MG63 (cell line): ENCODE data around the gene COL9A3. TPM values are rescaled to one million over a fixed set of nuclear protein-coding genes. Genes with fewer than 3 reads are reported as not detected.

Experiments
- DNase-seq: peaks from one replicate; pipeline ENCODE4 v3.0.0-alpha.2; 2020
- H3K27me3 ChIP-seq: fragments of 250-450 bp; sonication (Bioruptor Pico); 2 replicates; pipeline ENCODE4 v1.5.1; 2020; ENCODE audit warnings: mild to moderate bottlenecking, moderate library complexity
- H3K36me3 ChIP-seq: fragments of 250-450 bp; sonication (Bioruptor Pico); 2 replicates; pipeline ENCODE4 v1.5.1; 2020; ENCODE audit warnings: mild to moderate bottlenecking, moderate library complexity
- H3K4me3 ChIP-seq: fragments of 250-450 bp; sonication (Bioruptor Pico); 2 replicates; pipeline ENCODE4 v1.5.1; 2020; ENCODE audit warnings: mild to moderate bottlenecking, moderate library complexity
- H3K9me3 ChIP-seq: fragments of 250-450 bp; sonication (Bioruptor Pico); 2 replicates; pipeline ENCODE4 v1.5.1; 2020; ENCODE audit warnings: mild to moderate bottlenecking, moderate library complexity
- total RNA-seq: library from RNA; depleted of rRNA; stranded (reverse); fragments of >200 nt; shearing (Covaris generic); gene quantifications from 2 replicates; pipeline ENCODE4 v1.2.3, GENCODE V29; 2014; ENCODE audit warnings: low replicate concordance

COL9A3 gene
- total RNA-seq, 1 experiment from 2014 or later: 2.8 TPM

DNA sequence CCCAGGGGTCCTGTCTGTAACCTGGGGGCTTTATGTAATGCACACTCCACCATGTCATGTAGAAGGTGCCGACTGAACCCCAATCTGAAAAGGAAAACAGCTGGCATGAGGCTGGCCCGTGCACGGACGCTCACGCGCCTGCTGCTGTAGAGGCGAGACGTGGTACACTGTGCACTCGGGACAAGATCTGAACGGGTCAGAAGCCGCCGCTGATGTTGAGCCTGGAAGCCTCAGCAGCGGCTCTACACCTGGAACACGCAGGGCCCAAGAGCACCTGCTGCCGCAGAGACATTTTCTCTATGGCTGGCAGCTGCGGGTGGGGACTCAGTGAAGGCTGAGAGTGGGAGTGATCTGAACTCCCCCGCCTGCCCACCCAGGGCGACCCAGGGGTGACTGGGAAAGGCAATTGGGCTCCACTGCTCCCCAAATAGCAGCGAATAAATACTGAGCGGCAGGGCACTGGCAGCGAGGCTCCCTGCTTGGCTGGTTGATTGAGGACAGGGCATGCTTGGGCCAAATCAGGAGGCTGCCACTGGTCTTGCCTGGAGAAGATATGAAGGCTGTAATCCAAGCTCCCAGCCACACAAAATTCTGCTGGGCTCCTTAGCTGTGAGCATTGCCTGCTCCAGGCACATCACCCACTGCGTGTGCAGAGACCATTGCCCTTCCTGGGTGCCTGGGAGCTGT, 14.7 kb upstream of the COL9A3 start:
- no peak for DNase-seq
- Histone ChIP-seq H3K36me3 (peaks cover 60% of the 10 kb centered on the region), H3K4me3 (no peak overlapping the region), H3K9me3 (no peaks in the 10 kb centered on the region), H3K27me3 (no peaks in the 10 kb centered on the region)

DNA sequence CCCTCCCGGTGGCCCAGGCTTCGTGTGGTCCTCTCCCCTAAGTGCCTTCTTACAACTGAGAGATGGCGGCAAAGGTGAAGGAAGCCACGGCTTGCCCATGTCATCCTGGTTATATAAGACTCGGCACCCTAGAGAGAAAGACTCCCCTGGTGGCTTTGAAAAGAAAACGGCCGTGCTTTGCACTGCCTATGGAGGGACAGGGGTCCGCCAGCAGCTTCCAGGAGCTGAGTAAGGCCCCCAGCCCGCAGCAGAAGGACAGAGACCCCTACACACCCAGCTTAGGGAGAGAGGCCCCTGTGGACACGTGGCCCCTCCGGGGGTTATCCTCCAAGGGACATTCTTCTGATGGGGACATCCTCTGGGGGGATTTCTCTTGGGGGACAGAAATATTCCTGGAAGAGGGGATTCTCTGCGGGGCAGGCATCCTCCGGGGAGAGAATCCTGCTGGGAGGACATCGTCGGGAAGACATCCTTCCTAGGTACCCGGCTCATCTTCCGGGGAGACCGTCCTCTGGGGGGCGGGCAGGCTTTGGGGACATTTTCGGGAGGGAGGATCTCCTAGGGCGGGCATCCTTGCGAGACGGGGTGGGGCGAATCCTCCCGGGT, 12.7 kb upstream of the COL9A3 start:
- Histone ChIP-seq H3K9me3 (no peaks in the 10 kb centered on the region), H3K4me3 (peak overlapping the region; percentile 29), H3K27me3 (no peaks in the 10 kb centered on the region), H3K36me3 (peaks cover 59% of the 10 kb centered on the region)
- DNase-seq: no peak

DNA sequence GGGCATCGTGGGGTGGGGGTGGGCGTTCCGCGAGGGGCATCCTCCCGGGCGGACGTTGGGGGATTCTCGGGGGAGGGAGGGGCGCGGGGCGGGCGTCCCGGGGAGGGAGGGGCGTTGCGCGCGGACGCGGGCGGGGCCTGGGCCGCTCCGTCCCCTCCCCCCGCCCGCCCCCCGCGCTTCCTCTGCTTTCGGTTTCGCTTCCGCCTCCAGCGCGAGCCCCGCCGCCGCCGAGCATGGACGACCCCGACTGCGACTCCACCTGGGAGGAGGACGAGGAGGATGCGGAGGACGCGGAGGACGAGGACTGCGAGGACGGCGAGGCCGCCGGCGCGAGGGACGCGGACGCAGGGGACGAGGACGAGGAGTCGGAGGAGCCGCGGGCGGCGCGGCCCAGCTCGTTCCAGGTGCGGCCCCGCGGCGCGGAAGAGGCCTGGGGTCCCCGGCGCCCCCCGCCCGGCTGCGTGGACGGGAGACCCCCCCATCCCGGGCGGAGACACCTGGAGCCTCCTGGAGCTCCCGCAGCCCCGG, 12.2 kb upstream of the COL9A3 start, which contains the start of gene OGFR:
Gene OGFR (plus strand): TSS at position 209 of the 528 bp plus-strand sequence. CDS start 25 bp downstream, at position 234.
- Histone ChIP-seq H3K9me3 (no peaks in the 10 kb centered on the region), H3K36me3 (peaks cover 59% of the 10 kb centered on the region), H3K4me3 (peak within 1 kb of the TSS; percentile 80), H3K27me3 (no peaks in the 10 kb centered on the region)
- peak; percentile 65 for DNase-seq

DNA sequence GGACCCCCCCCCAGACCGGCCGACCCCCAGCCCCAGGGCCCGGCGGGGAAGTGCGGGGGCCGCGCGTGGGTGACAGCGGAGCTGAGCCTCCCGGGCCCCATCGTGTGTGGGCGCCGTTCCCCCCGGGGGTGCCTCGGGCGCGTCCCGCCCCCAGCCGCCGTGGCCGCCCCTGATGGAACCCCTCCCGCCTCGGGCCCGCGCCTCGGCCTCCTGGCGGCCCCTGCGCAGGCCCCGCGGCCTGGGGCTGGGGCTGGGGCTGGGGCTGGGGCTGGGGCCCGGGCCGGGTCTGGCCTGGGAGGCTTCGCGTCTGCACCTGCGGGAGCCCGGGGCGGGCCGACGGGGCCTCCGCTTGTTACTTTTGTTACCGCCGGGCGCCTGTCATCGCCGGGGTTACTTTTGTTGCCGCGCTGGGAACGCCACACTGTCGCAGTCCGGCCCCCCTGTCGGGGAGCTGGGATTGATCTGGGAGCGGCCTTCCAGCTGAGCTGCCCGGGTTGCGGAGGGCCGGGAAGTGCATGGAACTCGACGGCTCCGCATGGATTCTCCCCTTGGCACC, 11.6 kb upstream of the COL9A3 start:
- Histone ChIP-seq H3K36me3 (peaks cover 59% of the 10 kb centered on the region), H3K9me3 (no peaks in the 10 kb centered on the region), H3K27me3 (no peaks in the 10 kb centered on the region), H3K4me3 (peak overlapping the region; percentile 80)
- no peak for DNase-seq

DNA sequence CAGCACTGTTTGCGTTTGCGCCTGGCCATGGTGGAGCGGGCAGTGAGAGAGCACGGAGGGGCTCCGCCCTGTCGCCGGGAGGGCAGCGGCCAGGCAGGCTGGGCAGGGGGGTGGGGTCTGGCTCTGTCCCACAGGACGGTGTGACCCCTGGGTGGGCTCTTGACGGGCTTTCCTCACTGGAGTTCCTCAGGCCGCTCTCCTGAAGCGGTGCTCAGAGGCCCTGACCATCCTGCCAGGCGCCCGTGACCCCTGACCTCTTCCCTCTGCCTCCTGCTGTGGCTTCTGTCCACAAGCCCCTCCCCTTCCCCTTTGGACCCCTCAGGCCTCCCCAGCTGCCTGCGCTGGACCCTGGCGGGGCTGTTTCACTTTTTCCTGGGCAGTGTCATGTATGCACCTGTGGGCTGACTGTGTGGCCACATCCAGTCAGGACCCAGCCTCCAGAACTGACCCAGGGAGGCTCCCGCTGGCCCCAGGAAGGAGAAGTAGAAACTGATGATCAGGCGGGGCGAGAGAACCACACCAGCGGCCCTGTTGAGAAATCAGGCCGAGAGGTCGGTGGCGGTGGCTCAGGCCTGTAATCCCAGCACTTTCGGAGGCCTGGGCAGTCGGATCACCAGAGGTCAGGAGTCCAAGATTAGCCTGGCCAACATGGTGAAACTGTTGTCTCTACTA, 11.0 kb upstream of the COL9A3 start:
- peak; percentile 53 for DNase-seq
- H3K27me3 ChIP-seq: no peaks in the 10 kb centered on the region
- peak overlapping the region; percentile 80 for H3K4me3 ChIP-seq
- H3K9me3 ChIP-seq: no peaks in the 10 kb centered on the region
- peaks cover 59% of the 10 kb centered on the region for H3K36me3 ChIP-seq

DNA sequence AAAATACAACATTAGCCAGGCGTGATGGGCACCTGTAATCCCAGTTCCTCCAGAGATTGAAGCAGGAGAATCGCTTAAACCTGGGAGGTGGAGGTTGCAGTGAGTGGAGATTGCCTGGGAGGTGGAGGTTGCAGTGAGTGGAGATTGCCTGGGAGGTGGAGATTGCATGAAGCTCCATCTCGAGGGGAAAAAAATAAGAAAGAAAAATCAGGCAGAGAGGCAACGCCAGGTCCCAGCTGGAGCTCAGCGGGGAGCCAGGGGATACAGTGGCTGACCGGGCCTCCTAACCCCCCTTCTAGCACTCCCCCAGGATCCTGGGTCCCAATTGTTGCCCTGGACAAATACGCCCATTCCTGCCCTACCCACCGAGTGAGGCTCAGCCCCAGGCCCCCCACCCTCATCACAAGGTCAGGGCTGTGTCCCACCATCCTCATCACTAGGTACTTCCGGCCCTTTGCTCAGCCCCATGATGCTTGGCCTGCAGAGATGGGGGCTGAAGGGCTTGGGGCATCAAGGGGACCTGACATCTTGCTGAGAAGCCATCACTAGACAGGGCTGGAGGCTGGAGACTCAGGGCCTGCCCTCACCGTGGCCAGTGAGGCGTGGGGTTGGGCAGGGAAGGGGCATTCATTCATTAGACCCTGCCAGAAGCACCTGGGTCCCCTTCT, 10.3 kb upstream of the COL9A3 start:
- peak overlapping the region; percentile 80 for H3K4me3 ChIP-seq
- peaks cover 61% of the 10 kb centered on the region for H3K36me3 ChIP-seq
- H3K27me3 ChIP-seq: no peaks in the 10 kb centered on the region
- no peaks in the 10 kb centered on the region for H3K9me3 ChIP-seq
- DNase-seq: no peak

DNA sequence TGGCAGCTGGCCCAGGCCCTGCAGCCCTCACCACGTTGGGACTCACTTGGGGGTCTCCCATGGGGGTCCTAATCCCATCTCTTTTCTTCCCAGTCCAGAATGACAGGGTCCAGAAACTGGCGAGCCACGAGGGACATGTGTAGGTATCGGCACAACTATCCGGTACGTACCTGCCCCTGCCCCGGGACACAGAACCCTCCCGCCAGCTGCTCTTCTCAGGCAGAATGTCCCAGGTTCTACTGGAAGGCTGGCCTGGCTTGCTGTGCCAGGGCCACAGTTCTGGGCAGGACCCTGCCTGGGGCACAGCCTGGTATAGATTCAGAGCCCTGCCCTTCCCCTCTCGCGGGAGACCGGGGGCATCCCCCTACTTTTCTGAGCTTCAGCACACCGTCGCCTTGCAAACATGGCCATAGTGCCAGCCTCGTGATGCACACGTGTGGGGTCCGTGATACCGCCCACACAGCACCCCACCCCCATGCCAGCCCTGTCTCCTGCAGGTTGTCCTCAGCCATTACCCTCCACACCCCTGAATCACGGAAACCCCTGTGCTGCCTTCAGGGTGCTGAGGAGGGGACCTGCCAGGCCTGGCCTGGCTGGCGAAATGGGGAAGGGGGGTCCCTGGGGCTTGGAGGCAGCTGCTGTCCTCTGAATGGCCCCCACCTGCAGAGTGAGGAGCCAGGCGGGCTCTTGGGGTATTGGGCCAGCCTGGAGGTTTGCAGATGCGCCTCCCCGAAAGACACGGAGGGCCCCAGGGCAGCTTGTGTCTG, 9.2 kb upstream of the COL9A3 start:
- Histone ChIP-seq H3K4me3 (no peak overlapping the region), H3K36me3 (peaks cover 72% of the 10 kb centered on the region), H3K9me3 (no peaks in the 10 kb centered on the region), H3K27me3 (no peaks in the 10 kb centered on the region)
- DNase-seq: no peak

DNA sequence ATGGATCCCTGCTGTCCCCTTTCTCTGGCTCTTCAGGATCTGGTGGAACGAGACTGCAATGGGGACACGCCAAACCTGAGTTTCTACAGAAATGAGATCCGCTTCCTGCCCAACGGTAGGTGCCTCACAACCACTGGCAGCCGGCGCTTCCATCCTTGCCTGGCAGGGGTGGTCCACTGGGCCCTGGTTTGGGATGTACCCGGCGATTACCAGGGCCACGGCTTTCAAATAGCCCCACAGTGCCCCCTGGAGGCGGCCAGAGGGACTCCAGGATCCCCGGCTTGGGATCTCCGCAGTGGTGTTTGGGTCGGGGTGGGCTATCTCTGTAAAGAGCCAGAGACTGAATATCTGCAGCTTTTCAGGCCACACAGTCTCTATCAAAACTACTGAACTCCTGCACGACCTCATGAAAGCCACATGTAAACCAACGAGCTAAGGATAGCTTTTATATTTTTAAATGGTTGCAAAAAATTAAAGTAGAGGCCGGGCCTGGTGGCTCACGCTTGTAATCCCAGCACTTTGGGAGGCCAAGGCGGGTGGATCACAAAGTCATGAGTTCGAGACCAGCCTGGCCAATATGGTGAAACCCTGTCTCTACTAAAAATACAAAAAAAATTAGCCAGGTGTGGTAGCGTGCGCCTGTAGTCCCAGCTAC, 8.5 kb upstream of the COL9A3 start:
- peak; percentile 60 for DNase-seq
- H3K27me3 ChIP-seq: no peaks in the 10 kb centered on the region
- no peak overlapping the region for H3K4me3 ChIP-seq
- H3K36me3 ChIP-seq: peaks cover 74% of the 10 kb centered on the region
- H3K9me3 ChIP-seq: no peaks in the 10 kb centered on the region

DNA sequence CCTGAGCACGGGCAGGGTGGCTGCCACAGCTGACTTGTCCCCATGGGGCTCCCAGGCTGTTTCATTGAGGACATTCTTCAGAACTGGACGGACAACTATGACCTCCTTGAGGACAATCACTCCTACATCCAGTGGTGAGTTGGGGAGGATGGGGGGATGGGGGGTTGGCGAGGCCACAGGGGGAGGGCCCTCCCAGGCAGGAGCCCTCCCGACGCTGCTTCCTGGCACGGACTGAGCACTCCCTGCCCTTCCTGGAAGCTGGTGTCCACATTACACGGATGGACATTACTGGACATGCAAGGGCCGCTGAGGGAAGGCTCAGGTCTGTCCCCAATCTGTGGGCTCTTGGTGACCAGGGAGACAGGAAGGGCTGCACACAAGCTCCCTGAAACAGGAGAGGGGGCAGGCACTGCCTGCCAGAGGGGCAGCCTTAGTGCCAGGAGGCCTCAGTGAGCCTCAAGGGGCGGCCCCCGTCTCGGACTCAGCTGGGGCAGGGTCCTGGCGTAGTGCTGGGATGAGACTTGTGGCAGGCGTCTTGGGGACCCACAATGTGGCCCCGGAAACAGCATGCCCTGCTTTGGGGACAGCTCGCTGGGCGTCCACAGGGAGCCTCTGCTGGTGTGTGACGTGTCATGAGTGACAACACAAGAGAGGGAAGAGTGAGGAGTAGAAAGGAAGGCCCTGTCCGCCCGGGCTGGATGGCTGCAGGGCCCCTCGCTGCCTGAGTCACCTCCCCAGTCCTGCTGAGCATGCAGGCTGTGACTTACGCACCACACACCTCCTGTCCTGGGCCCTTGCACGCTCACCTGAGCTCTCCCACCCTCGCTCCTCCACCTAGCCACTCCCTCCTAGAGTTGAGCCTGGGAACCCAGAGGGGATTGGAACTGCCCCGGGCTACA, 7.1 kb upstream of the COL9A3 start:
- Histone ChIP-seq H3K27me3 (no peaks in the 10 kb centered on the region), H3K36me3 (peaks cover 81% of the 10 kb centered on the region), H3K4me3 (no peak overlapping the region), H3K9me3 (no peaks in the 10 kb centered on the region)
- no peak for DNase-seq

DNA sequence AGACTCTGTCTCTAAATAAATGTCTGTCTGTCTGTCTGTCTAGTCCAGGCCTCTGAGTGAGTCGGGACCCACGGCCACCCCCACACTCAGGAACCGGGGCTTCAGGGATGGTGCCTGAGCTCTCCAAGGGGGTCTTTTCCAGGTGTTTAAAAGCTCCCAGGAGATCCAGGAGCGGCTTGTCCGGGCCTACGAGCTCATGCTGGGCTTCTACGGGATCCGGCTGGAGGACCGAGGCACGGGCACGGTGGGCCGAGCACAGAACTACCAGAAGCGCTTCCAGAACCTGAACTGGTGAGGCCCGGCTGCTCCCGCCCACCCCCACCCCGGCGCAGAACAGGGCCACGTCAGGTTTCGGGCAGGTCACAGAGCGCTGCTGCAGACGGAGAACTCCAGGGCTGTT, 5.5 kb upstream of the COL9A3 start:
- no peak for DNase-seq
- H3K4me3 ChIP-seq: no peak overlapping the region
- peaks cover 72% of the 10 kb centered on the region for H3K36me3 ChIP-seq
- peaks cover 7% of the 10 kb centered on the region for H3K27me3 ChIP-seq
- H3K9me3 ChIP-seq: no peaks in the 10 kb centered on the region

DNA sequence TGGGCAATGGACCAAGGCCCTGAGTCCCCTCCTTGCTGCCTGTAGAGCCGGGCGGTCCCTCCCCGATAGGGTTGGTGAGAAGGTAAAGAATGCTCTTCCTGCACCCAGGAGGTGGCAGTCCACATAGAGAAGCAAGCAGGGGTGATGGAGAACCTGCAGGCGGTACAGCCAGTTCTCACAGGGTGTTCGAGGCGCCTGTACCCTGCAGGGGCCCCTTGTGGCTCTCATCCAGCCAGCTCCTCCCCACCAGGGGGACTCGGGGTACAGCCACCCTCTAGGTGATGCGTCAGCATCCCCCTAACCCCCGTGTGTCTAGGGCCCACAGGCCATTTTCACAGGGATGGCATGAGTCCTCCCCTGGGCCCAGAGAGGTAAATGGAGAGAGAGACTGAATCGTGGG, 5.1 kb upstream of the COL9A3 start:
- Histone ChIP-seq H3K9me3 (no peaks in the 10 kb centered on the region), H3K4me3 (no peak overlapping the region), H3K27me3 (peaks cover 11% of the 10 kb centered on the region), H3K36me3 (peaks cover 68% of the 10 kb centered on the region)
- DNase-seq: no peak

DNA sequence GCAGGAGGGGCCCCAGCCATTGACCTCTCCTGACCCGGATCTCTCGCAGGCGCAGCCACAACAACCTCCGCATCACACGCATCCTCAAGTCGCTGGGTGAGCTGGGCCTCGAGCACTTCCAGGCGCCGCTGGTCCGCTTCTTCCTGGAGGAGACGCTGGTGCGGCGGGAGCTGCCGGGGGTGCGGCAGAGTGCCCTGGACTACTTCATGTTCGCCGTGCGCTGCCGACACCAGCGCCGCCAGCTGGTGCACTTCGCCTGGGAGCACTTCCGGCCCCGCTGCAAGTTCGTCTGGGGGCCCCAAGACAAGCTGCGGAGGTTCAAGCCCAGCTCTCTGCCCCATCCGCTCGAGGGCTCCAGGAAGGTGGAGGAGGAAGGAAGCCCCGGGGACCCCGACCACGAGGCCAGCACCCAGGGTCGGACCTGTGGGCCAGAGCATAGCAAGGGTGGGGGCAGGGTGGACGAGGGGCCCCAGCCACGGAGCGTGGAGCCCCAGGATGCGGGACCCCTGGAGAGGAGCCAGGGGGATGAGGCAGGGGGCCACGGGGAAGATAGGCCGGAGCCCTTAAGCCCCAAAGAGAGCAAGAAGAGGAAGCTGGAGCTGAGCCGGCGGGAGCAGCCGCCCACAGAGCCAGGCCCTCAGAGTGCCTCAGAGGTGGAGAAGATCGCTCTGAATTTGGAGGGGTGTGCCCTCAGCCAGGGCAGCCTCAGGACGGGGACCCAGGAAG, 4.5 kb upstream of the COL9A3 start:
- DNase-seq: no peak
- H3K9me3 ChIP-seq: no peaks in the 10 kb centered on the region
- peaks cover 61% of the 10 kb centered on the region for H3K36me3 ChIP-seq
- no peak overlapping the region for H3K4me3 ChIP-seq
- H3K27me3 ChIP-seq: peaks cover 11% of the 10 kb centered on the region

DNA sequence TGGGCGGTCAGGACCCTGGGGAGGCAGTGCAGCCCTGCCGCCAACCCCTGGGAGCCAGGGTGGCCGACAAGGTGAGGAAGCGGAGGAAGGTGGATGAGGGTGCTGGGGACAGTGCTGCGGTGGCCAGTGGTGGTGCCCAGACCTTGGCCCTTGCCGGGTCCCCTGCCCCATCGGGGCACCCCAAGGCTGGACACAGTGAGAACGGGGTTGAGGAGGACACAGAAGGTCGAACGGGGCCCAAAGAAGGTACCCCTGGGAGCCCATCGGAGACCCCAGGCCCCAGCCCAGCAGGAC, 4.0 kb upstream of the COL9A3 start:
- Histone ChIP-seq H3K9me3 (no peaks in the 10 kb centered on the region), H3K36me3 (peaks cover 56% of the 10 kb centered on the region), H3K4me3 (no peak overlapping the region), H3K27me3 (peaks cover 11% of the 10 kb centered on the region)
- no peak for DNase-seq

DNA sequence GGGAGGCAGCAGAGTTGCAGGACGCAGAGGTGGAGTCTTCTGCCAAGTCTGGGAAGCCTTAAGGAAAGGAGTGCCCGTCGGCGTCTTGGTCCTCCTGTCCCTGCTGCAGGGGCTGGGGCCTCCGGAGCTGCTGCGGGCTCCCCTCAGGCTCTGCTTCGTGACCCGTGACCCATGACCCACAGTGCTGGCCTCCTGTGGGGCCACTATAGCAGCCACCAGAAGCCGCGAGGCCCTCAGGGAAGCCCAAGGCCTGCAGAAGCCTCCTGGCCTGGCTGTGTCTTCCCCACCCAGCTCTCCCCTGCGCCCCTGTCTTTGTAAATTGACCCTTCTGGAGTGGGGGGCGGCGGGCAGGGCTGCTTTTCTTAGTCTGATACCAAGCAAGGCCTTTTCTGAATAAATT, 3.3 kb upstream of the COL9A3 start:
- DNase-seq: no peak
- Histone ChIP-seq H3K4me3 (no peak overlapping the region), H3K9me3 (no peaks in the 10 kb centered on the region), H3K36me3 (peaks cover 49% of the 10 kb centered on the region), H3K27me3 (peaks cover 11% of the 10 kb centered on the region)
